ENCODE results near the gene CSF1R.

CSF1R gene

DNA sequence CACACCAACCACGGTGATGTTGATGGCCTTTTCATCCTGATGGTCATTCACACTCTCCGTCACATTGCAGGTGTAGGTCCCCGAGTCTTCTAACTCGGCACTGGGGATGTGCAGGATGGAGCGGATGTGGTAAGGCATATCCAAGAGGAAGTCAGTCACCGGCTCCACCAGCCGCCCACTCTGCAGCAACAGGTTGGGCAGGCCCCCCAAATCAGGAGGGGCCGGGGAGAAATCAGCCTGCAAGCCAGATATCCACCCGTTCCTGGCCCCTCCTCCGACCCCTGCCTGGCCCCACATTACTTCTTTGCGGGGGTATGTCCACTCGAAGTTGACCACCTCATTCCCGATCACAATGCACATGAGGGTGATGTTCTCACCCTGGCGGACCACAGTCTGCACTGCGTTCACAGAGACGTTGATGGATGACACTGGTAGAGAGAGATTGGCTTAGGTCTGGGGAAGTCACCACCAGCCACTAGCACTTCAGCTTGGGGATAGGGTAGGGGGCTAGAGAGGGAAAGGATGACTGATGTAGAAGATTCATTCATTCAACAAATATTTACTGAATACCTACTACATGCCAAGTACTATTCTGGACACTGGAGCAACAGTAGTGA is 47.3 kb upstream of the CSF1R start:
- no peak overlapping the region for H3K4me3 ChIP-seq (ENCODE audit: low read length)
- H3K4me1 ChIP-seq (ENCODE audit: control insufficient read depth, low read length): no peaks in the 10 kb centered on the region
- H3K27me3 ChIP-seq (ENCODE audit: control insufficient read depth, low read length): no peaks in the 10 kb centered on the region
- no peaks in the 10 kb centered on the region for H3K9me3 ChIP-seq (ENCODE audit: control insufficient read depth, insufficient read depth, low read length)
- no peaks in the 10 kb centered on the region for H4K20me1 ChIP-seq (ENCODE audit: control insufficient read depth, insufficient read depth, low read depth, low read length)
- no peak overlapping the region for H3K4me2 ChIP-seq (ENCODE audit: low read length)
- H3K27ac ChIP-seq (ENCODE audit: low read depth, low read length): no peak overlapping the region
- TF ChIP-seq EZH2phosphoT487 (IDR thresholded peaks at IDR 0.05; ENCODE audit: borderline replicate concordance, low read length): no peak
- TF ChIP-seq, protein P1, sequence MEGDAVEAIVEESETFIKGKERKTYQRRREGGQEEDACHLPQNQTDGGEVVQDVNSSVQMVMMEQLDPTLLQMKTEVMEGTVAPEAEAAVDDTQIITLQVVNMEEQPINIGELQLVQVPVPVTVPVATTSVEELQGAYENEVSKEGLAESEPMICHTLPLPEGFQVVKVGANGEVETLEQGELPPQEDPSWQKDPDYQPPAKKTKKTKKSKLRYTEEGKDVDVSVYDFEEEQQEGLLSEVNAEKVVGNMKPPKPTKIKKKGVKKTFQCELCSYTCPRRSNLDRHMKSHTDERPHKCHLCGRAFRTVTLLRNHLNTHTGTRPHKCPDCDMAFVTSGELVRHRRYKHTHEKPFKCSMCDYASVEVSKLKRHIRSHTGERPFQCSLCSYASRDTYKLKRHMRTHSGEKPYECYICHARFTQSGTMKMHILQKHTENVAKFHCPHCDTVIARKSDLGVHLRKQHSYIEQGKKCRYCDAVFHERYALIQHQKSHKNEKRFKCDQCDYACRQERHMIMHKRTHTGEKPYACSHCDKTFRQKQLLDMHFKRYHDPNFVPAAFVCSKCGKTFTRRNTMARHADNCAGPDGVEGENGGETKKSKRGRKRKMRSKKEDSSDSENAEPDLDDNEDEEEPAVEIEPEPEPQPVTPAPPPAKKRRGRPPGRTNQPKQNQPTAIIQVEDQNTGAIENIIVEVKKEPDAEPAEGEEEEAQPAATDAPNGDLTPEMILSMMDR (IDR thresholded peaks at IDR 0.05; ENCODE audit: low read depth, low read length, poor library complexity, severe bottlenecking): no peak
- no peaks in the 10 kb centered on the region for H3F3A ChIP-seq (ENCODE audit: control insufficient read depth, insufficient read depth)
- H3K36me3 ChIP-seq (ENCODE audit: control insufficient read depth, low read length): no peaks in the 10 kb centered on the region
- H3K9me2 ChIP-seq (replicated peaks; ENCODE audit: control insufficient read depth, low read length): no peaks in the 10 kb centered on the region
- H3K79me2 ChIP-seq (ENCODE audit: control insufficient read depth, low read length): no peaks in the 10 kb centered on the region

DNA sequence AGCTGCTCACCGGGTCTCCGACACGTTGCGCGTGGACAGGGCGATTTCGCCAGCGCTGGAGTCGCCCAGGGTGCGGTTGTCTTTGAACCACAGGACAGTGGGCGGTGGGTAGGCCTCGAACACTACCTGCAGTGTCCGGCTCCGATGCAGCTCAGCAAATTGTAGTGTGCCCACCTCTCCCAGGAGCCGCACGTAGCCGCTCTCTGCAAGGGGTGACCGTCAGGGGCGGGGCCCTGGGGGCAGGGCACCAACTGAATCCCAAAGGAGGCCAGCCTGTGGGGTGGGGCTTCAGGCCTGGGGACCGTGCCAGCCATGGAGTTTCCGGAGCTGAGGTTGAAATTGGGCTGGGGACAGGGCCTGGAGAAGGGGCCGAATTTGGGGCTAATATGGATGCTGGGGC is 46.4 kb upstream of the CSF1R start:
- no peak for TF ChIP-seq EZH2phosphoT487 (IDR thresholded peaks at IDR 0.05; ENCODE audit: borderline replicate concordance, low read length)
- TF ChIP-seq, protein P1 (IDR thresholded peaks at IDR 0.05; ENCODE audit: low read depth, low read length, poor library complexity, severe bottlenecking): no peak
- Histone ChIP-seq H3F3A (ENCODE audit: control insufficient read depth, insufficient read depth) (no peaks in the 10 kb centered on the region), H3K9me3 (ENCODE audit: control insufficient read depth, insufficient read depth, low read length) (no peaks in the 10 kb centered on the region), H3K79me2 (ENCODE audit: control insufficient read depth, low read length) (no peaks in the 10 kb centered on the region), H3K4me2 (ENCODE audit: low read length) (no peak overlapping the region), H3K36me3 (ENCODE audit: control insufficient read depth, low read length) (no peaks in the 10 kb centered on the region), H3K27ac (ENCODE audit: low read depth, low read length) (no peak overlapping the region), H3K4me1 (ENCODE audit: control insufficient read depth, low read length) (no peaks in the 10 kb centered on the region), H4K20me1 (ENCODE audit: control insufficient read depth, insufficient read depth, low read depth, low read length) (no peaks in the 10 kb centered on the region), H3K27me3 (ENCODE audit: control insufficient read depth, low read length) (no peaks in the 10 kb centered on the region), H3K4me3 (ENCODE audit: low read length) (no peak overlapping the region), H3K9me2 (replicated peaks; ENCODE audit: control insufficient read depth, low read length) (no peaks in the 10 kb centered on the region)

DNA sequence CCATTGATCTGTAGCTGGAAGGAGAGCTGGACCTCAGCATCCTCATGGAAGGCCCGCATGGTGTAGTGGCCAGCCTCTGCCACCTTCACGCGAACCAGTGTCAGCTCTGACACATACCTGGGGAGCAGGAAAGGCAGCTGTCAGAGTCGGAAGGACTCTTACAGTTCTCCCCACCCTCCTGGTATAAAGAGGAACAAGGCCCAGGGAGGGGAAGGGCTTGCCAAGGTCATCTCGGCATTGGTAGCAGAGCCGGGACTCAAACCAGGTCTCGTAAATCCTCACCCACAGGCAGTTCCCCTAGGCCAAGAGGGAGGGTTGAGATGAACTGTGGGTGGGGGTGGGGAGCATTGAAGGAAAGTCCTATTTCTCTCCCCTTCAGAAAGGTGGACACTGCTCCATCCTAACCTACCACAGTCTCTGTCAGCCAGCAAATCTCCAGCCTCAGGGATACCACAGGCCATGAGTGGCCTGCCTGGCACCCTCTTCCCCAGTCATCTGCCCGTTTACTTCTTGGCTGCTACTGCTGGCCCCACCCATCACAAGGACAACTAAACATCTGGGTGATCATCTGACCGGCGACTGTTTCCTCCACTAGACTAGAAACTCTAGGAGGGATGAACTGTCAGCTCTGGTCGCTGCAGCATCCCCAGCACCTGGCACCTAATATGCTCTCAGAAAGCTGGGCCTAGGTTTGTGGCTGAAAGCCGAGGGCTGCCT is 45.8 kb upstream of the CSF1R start:
- H3K9me2 ChIP-seq (replicated peaks; ENCODE audit: control insufficient read depth, low read length): no peaks in the 10 kb centered on the region
- H3F3A ChIP-seq (ENCODE audit: control insufficient read depth, insufficient read depth): no peaks in the 10 kb centered on the region
- no peaks in the 10 kb centered on the region for H3K27me3 ChIP-seq (ENCODE audit: control insufficient read depth, low read length)
- no peaks in the 10 kb centered on the region for H3K79me2 ChIP-seq (ENCODE audit: control insufficient read depth, low read length)
- no peaks in the 10 kb centered on the region for H3K4me1 ChIP-seq (ENCODE audit: control insufficient read depth, low read length)
- H3K4me2 ChIP-seq (ENCODE audit: low read length): no peak overlapping the region
- no peaks in the 10 kb centered on the region for H3K9me3 ChIP-seq (ENCODE audit: control insufficient read depth, insufficient read depth, low read length)
- no peaks in the 10 kb centered on the region for H3K36me3 ChIP-seq (ENCODE audit: control insufficient read depth, low read length)
- H3K4me3 ChIP-seq (ENCODE audit: low read length): no peak overlapping the region
- TF ChIP-seq EZH2phosphoT487 (IDR thresholded peaks at IDR 0.05; ENCODE audit: borderline replicate concordance, low read length): no peak
- TF ChIP-seq, protein P1 (IDR thresholded peaks at IDR 0.05; ENCODE audit: low read depth, low read length, poor library complexity, severe bottlenecking): no peak
- H3K27ac ChIP-seq (ENCODE audit: low read depth, low read length): no peak overlapping the region
- no peaks in the 10 kb centered on the region for H4K20me1 ChIP-seq (ENCODE audit: control insufficient read depth, insufficient read depth, low read depth, low read length)

Data from DOHH2 (cell line).